ENCODE measurements around the gene HDLBP.

HDLBP gene

GRCh38 chr2:241242306-241242705 lies 73.2 kb downstream of the HDLBP start:
- no peak overlapping the region for H3K9ac ChIP-seq (ENCODE audit: low read length)
- peaks cover 85% of the 10 kb centered on the region for H3K36me3 ChIP-seq (ENCODE audit: insufficient read depth, low read length)
- no peak overlapping the region for H3K27ac ChIP-seq (ENCODE audit: low read depth, low read length)
- H3K4me3 ChIP-seq (ENCODE audit: low read depth in 1 of 2, low read length in 2 of 2), result no peak overlapping the region
- no peaks in the 10 kb centered on the region for H3K4me1 ChIP-seq (ENCODE audit: insufficient read depth, low read length)
- no peaks in the 10 kb centered on the region for H3K9me3 ChIP-seq (ENCODE audit: low read length)
- H3K27me3 ChIP-seq (ENCODE audit: control insufficient read depth in 1 of 2, insufficient read depth in 2 of 2, low read length in 2 of 2), result no peaks in the 10 kb centered on the region

GRCh38 chr2:241241669-241242068 lies 73.8 kb downstream of the HDLBP start:
- peaks cover 83% of the 10 kb centered on the region for H3K36me3 ChIP-seq (ENCODE audit: insufficient read depth, low read length)
- H3K4me3 ChIP-seq (ENCODE audit: low read depth in 1 of 2, low read length in 2 of 2), result no peak overlapping the region
- no peaks in the 10 kb centered on the region for H3K27me3 ChIP-seq (ENCODE audit: control insufficient read depth in 1 of 2, insufficient read depth in 2 of 2, low read length in 2 of 2)

GRCh38 chr2:241240320-241241004 lies 75.0 kb downstream of the HDLBP start:
- Histone ChIP-seq H3K27ac (ENCODE audit: low read depth, low read length) (no peak overlapping the region), H3K27me3 (ENCODE audit: control insufficient read depth in 1 of 2, insufficient read depth in 2 of 2, low read length in 2 of 2) (no peaks in the 10 kb centered on the region), H3K9ac (ENCODE audit: low read length) (no peak overlapping the region), H3K36me3 (ENCODE audit: insufficient read depth, low read length) (peaks cover 84% of the 10 kb centered on the region), H3K4me1 (ENCODE audit: insufficient read depth, low read length) (no peaks in the 10 kb centered on the region), H3K9me3 (ENCODE audit: low read length) (no peaks in the 10 kb centered on the region), H3K4me3 (ENCODE audit: low read depth in 1 of 2, low read length in 2 of 2) (no peak overlapping the region)

More at GRCh38 chr2:241241669-241242068, 73.8 kb downstream of the HDLBP start:
- Histone ChIP-seq H3K9me3 (ENCODE audit: low read length) (no peaks in the 10 kb centered on the region), H3K9ac (ENCODE audit: low read length) (no peak overlapping the region), H3K4me1 (ENCODE audit: insufficient read depth, low read length) (no peaks in the 10 kb centered on the region), H3K27ac (ENCODE audit: low read depth, low read length) (no peak overlapping the region)

GRCh38 chr2:241239552-241240202 lies 75.8 kb downstream of the HDLBP start:
- Histone ChIP-seq H3K9ac (ENCODE audit: low read length) (no peak overlapping the region), H3K9me3 (ENCODE audit: low read length) (no peaks in the 10 kb centered on the region)

GRCh38 chr2:241238693-241239198 lies 76.7 kb downstream of the HDLBP start:
- Histone ChIP-seq H3K27ac (ENCODE audit: low read depth, low read length) (no peak overlapping the region), H3K36me3 (ENCODE audit: insufficient read depth, low read length) (peaks cover 94% of the 10 kb centered on the region)

More at GRCh38 chr2:241239552-241240202, 75.8 kb downstream of the HDLBP start:
- H3K27ac ChIP-seq (ENCODE audit: low read depth, low read length), result no peak overlapping the region
- H3K27me3 ChIP-seq (ENCODE audit: control insufficient read depth in 1 of 2, insufficient read depth in 2 of 2, low read length in 2 of 2), result no peaks in the 10 kb centered on the region
- H3K4me3 ChIP-seq (ENCODE audit: low read depth in 1 of 2, low read length in 2 of 2), result no peak overlapping the region
- H3K4me1 ChIP-seq (ENCODE audit: insufficient read depth, low read length), result no peaks in the 10 kb centered on the region
- H3K36me3 ChIP-seq (ENCODE audit: insufficient read depth, low read length), result peaks cover 92% of the 10 kb centered on the region

GRCh38 chr2:241237949-241238371 lies 77.5 kb downstream of the HDLBP start:
- no peak overlapping the region for H3K27ac ChIP-seq (ENCODE audit: low read depth, low read length)
- no peaks in the 10 kb centered on the region for H3K9me3 ChIP-seq (ENCODE audit: low read length)
- no peak overlapping the region for H3K4me3 ChIP-seq (ENCODE audit: low read depth in 1 of 2, low read length in 2 of 2)
- H3K9ac ChIP-seq (ENCODE audit: low read length), result no peak overlapping the region
- peaks cover 95% of the 10 kb centered on the region for H3K36me3 ChIP-seq (ENCODE audit: insufficient read depth, low read length)
- no peaks in the 10 kb centered on the region for H3K27me3 ChIP-seq (ENCODE audit: control insufficient read depth in 1 of 2, insufficient read depth in 2 of 2, low read length in 2 of 2)
- no peaks in the 10 kb centered on the region for H3K4me1 ChIP-seq (ENCODE audit: insufficient read depth, low read length)

More at GRCh38 chr2:241238693-241239198, 76.7 kb downstream of the HDLBP start:
- H3K9me3 ChIP-seq (ENCODE audit: low read length), result no peaks in the 10 kb centered on the region
- no peak overlapping the region for H3K9ac ChIP-seq (ENCODE audit: low read length)
- H3K4me3 ChIP-seq (ENCODE audit: low read depth in 1 of 2, low read length in 2 of 2), result no peak overlapping the region
- no peaks in the 10 kb centered on the region for H3K27me3 ChIP-seq (ENCODE audit: control insufficient read depth in 1 of 2, insufficient read depth in 2 of 2, low read length in 2 of 2)
- H3K4me1 ChIP-seq (ENCODE audit: insufficient read depth, low read length), result no peaks in the 10 kb centered on the region

- Histone ChIP-seq H3K36me3 (ENCODE audit: insufficient read depth, low read length) (peaks cover 88% of the 10 kb centered on the region), H3K9ac (ENCODE audit: low read length) (no peak overlapping the region), H3K27me3 (ENCODE audit: control insufficient read depth in 1 of 2, insufficient read depth in 2 of 2, low read length in 2 of 2) (no peaks in the 10 kb centered on the region)
Observed at GRCh38 chr2:241237047-241237446, 78.4 kb downstream of the HDLBP start.

GRCh38 chr2:241235859-241236593 lies 79.4 kb downstream of the HDLBP start:
- no peaks in the 10 kb centered on the region for H3K27me3 ChIP-seq (ENCODE audit: control insufficient read depth in 1 of 2, insufficient read depth in 2 of 2, low read length in 2 of 2)
- no peak overlapping the region for H3K27ac ChIP-seq (ENCODE audit: low read depth, low read length)
- H3K36me3 ChIP-seq (ENCODE audit: insufficient read depth, low read length), result peaks cover 90% of the 10 kb centered on the region
- no peaks in the 10 kb centered on the region for H3K9me3 ChIP-seq (ENCODE audit: low read length)
- H3K9ac ChIP-seq (ENCODE audit: low read length), result no peak overlapping the region
- no peak overlapping the region for H3K4me3 ChIP-seq (ENCODE audit: low read depth in 1 of 2, low read length in 2 of 2)
- H3K4me1 ChIP-seq (ENCODE audit: insufficient read depth, low read length), result no peaks in the 10 kb centered on the region

More at GRCh38 chr2:241237047-241237446, 78.4 kb downstream of the HDLBP start:
- H3K27ac ChIP-seq (ENCODE audit: low read depth, low read length), result no peak overlapping the region
- no peak overlapping the region for H3K4me3 ChIP-seq (ENCODE audit: low read depth in 1 of 2, low read length in 2 of 2)
- no peaks in the 10 kb centered on the region for H3K4me1 ChIP-seq (ENCODE audit: insufficient read depth, low read length)
- no peaks in the 10 kb centered on the region for H3K9me3 ChIP-seq (ENCODE audit: low read length)

GRCh38 chr2:241234962-241235740 lies 80.3 kb downstream of the HDLBP start:
- H3K9me3 ChIP-seq (ENCODE audit: low read length), result no peaks in the 10 kb centered on the region
- no peak overlapping the region for H3K27ac ChIP-seq (ENCODE audit: low read depth, low read length)
- no peaks in the 10 kb centered on the region for H3K27me3 ChIP-seq (ENCODE audit: control insufficient read depth in 1 of 2, insufficient read depth in 2 of 2, low read length in 2 of 2)
- no peak overlapping the region for H3K9ac ChIP-seq (ENCODE audit: low read length)
- no peaks in the 10 kb centered on the region for H3K4me1 ChIP-seq (ENCODE audit: insufficient read depth, low read length)
- no peak overlapping the region for H3K4me3 ChIP-seq (ENCODE audit: low read depth in 1 of 2, low read length in 2 of 2)
- H3K36me3 ChIP-seq (ENCODE audit: insufficient read depth, low read length), result peaks cover 90% of the 10 kb centered on the region

GRCh38 chr2:241234066-241234790 lies 81.2 kb downstream of the HDLBP start:
- Histone ChIP-seq H3K27ac (ENCODE audit: low read depth, low read length) (no peak overlapping the region), H3K4me1 (ENCODE audit: insufficient read depth, low read length) (no peaks in the 10 kb centered on the region), H3K9me3 (ENCODE audit: low read length) (no peaks in the 10 kb centered on the region), H3K36me3 (ENCODE audit: insufficient read depth, low read length) (peaks cover 87% of the 10 kb centered on the region), H3K9ac (ENCODE audit: low read length) (no peak overlapping the region), H3K27me3 (ENCODE audit: control insufficient read depth in 1 of 2, insufficient read depth in 2 of 2, low read length in 2 of 2) (no peaks in the 10 kb centered on the region), H3K4me3 (ENCODE audit: low read depth in 1 of 2, low read length in 2 of 2) (no peak overlapping the region)
